ENCODE data around the gene TMEM116. TPM values are rescaled to one million over a fixed set of nuclear protein-coding genes. Genes with fewer than 3 reads are reported as not detected.

Gene TMEM116
- total and polyA plus RNA-seq, 10 of the 15 experiments (the other 5 are each of a cell fraction or from before 2014, with no cell fraction given), result 6.0 to 25.7 (median 8.5) TPM

GRCh38 chr12:111932241-111932640, 80.7 kb downstream of the TMEM116 start:
- no peak for DNase-seq (ENCODE audit: low read depth, low spot score)
- RAD21 ChIA-PET (ENCODE audit: unreplicated experiment), result interaction anchor here (0.8 kb wide), 1 partner anchor 13 kb away, joined by 3 read pairs; no protein-coding TSS in a partner anchor
- Histone ChIP-seq H3K4me2 (ENCODE audit: control insufficient read depth, insufficient read depth) (no peak overlapping the region), H3K9me3 (replicated peaks; ENCODE audit: control insufficient read depth, insufficient read depth, low read length) (no peaks in the 10 kb centered on the region), H3K4me1 (ENCODE audit: control insufficient read depth, insufficient read depth, low read length) (no peaks in the 10 kb centered on the region; the same call in 1 of the 2 replicates), H3K9ac (ENCODE audit: control insufficient read depth, insufficient read depth, low read length) (no peak overlapping the region), H3K36me3 (ENCODE audit: control insufficient read depth in 2 of 2, insufficient read depth in 2 of 2, low read length in 1 of 2) (no peaks in the 10 kb centered on the region), H3K27ac (ENCODE audit: control insufficient read depth, insufficient read depth) (no peak overlapping the region), H3K27me3 (replicated peaks in 1 of 2; ENCODE audit: control insufficient read depth in 2 of 2, insufficient read depth in 2 of 2, low read length in 1 of 2) (no peaks in the 10 kb centered on the region), H2AFZ (ENCODE audit: control insufficient read depth, low read depth, low read length) (no peak overlapping the region), H3K4me3 (no peak overlapping the region), H4K20me1 (ENCODE audit: control insufficient read depth, insufficient read depth) (no peaks in the 10 kb centered on the region), H3K79me2 (ENCODE audit: control insufficient read depth, insufficient read depth, low read length) (no peaks in the 10 kb centered on the region)
- ATAC-seq, result no peak
- TF ChIP-seq MEF2B (IDR thresholded peaks at IDR 0.05; ENCODE audit: partially characterized antibody, poor library complexity, severe bottlenecking), result no peak
- TF ChIP-seq SKIL (IDR thresholded peaks at IDR 0.05; ENCODE audit: low read depth, poor library complexity, severe bottlenecking), result no peak
- no peak for TF ChIP-seq MXI1 (IDR thresholded peaks at IDR 0.05; ENCODE audit: low read depth, low read length)
- no peak for TF ChIP-seq SPI1 (IDR thresholded peaks at IDR 0.05; ENCODE audit: borderline replicate concordance, insufficient read depth, low read depth, low read length)
- TF ChIP-seq RAD51 (IDR thresholded peaks at IDR 0.05), result no peak
- TF ChIP-seq ESRRA (IDR thresholded peaks at IDR 0.05; ENCODE audit: low read length), result no peak
- no peak for TF ChIP-seq POLR2AphosphoS5 (IDR thresholded peaks at IDR 0.05; ENCODE audit: low read length)
- TF ChIP-seq SP1 (IDR thresholded peaks at IDR 0.05; ENCODE audit: low read depth, low read length), result no peak
- TF ChIP-seq STAT1 (conservative IDR thresholded peaks at IDR 0.05), result no peak
- TF ChIP-seq SREBF2 (IDR thresholded peaks at IDR 0.05; ENCODE audit: low read length), result no peak
- no peak for TF ChIP-seq ZBED1 (IDR thresholded peaks at IDR 0.05; ENCODE audit: borderline replicate concordance)
- no peak for TF ChIP-seq ASH2L (IDR thresholded peaks at IDR 0.05; ENCODE audit: borderline replicate concordance, low read depth)
- TF ChIP-seq, protein P1, sequence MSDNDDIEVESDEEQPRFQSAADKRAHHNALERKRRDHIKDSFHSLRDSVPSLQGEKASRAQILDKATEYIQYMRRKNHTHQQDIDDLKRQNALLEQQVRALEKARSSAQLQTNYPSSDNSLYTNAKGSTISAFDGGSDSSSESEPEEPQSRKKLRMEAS (IDR thresholded peaks at IDR 0.05; ENCODE audit: low read depth, low read length), result no peak
- no peak for TF ChIP-seq CBX3 (IDR thresholded peaks at IDR 0.05; ENCODE audit: borderline replicate concordance, low read depth)
- TF ChIP-seq FOS (IDR thresholded peaks at IDR 0.05; ENCODE audit: borderline replicate concordance, extremely low read depth, insufficient read length), result no peak
- TF ChIP-seq POLR2AphosphoS2 (IDR thresholded peaks at IDR 0.05; ENCODE audit: low read depth, low read length), result no peak
- no peak for TF ChIP-seq ZBTB11 (CRISPR knock-in tag; IDR thresholded peaks at IDR 0.05)
- no peak for TF ChIP-seq FOXM1 (IDR thresholded peaks at IDR 0.05; ENCODE audit: low read depth, low read length)
- FAIRE-seq, result no peak
- SMC1A ChIA-PET (ENCODE audit: uncharacterized antibody, unreplicated experiment), result interaction anchor here (1.5 kb wide), 1 partner anchor 8 kb away, joined by 5 read pairs; no protein-coding TSS in a partner anchor
- no TSS peak for BruUV-seq (replicated peaks)
- 78% methylated on average over 5 of the region's 5 CpGs for WGBS (ENCODE audit: insufficient coverage, insufficient replicate concordance, low lambda C conversion rate, missing lambda C conversion rate)
- in situ Hi-C loops (cut with MboI) (no loop called here), intact Hi-C loops (cut with micrococcal nuclease; ENCODE audit: unreplicated experiment) (no loop called here)
- POLR2A ChIA-PET, result no interaction called here
- CTCF ChIA-PET, result interaction anchor here (0.9 kb wide), 1 partner anchor 13 kb away, joined by 3 read pairs; no protein-coding TSS in a partner anchor

Data from GM12878 (cell line).